Left cardiac atrium (tissue), 4 donors: ENCODE data around the gene HMGB1. TPM values are rescaled to one million over a fixed set of nuclear protein-coding genes. Genes with fewer than 3 reads are reported as not detected.
"Not testable (repeated sequence)": the region's sequence is repeated elsewhere in the genome, so short reads cannot be mapped to it uniquely, and the experiment has no call there.

Source experiments
- ATAC-seq, 2 donors: fragments of 200-7000 bp; cut with Tn5 transposase; one replicate each; pipeline ENCODE4 v1.9.1; 2020; ENCODE audit warnings: mild to moderate bottlenecking in 2 of 2, moderate library complexity in 2 of 2
- DNase-seq: peaks from one replicate; pipeline ENCODE4 v3.0.0-alpha.2; 2020
- intact Hi-C, 2 donors: fragments of 100-400 bp; cut with DNase I; formaldehyde crosslinking; loops; one replicate each; pipeline versions ENCODE4 v1.14.1 to v1.15.1; 2022 to 2023
- total RNA-seq, 2 donors: library from RNA; stranded (reverse); fragmentation: NEBNext Ultra II Directional; extraction: Animal tissue kit (Norgen Biotek cat#: 25700); gene quantifications; one replicate each; pipeline ENCODE4 v1.2.1, GENCODE V29; 2021
- donor health status: DM: no; HTN: yes; CAD: no.
- donor health status: DM: no; HTN: yes; CAD: no; lungs with severe emphysema.
- donor health status: DM: yes; HTN: yes; CAD: no.
- donor health status: Dilated cardiomyopathy.

HMGB1 gene
- total RNA-seq, 2 donors from 2014 or later, result 168 to 184 TPM

DNA sequence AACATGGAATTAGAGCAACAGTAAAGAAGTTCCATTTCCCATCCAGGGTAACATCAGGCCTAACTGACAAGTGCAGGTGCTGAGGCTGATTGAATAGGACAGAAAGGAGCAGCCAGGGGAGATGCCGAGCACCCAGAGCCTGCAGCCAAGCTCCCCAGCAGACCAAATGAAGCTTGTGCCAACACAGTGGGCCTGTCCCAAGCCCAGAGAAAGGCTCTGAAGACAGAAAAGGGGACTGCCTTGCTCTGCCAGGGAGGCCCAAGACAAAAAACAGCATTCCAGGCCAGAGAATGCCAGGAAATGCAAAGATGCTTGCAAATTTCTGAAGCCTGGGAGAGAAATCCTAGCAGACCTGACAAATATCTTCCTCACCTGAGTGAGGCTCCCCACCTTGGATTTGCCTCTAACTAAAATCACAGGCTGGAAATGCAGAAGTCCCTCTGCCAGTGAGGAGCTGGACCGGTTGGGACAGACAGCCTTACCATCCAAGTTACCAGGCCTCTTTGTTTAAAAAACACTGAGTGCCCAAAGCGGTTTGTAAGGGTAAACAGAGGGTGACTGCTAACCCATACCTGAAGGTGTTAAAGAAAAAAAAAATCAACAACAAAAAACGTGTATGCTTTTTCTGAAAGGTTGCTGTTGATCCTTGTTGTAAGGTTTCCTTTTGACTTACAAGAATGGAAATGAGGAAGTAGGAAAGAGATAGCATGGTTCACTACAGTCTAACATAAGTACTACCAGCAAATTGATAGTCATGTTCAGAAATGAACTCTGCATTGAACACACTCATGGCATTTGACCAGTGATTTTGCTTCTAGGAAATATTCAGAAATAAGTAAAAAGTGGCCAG is 11.8 kb upstream of the HMGB1 start:
- DNase-seq (no peak), ATAC-seq (no peak)

DNA sequence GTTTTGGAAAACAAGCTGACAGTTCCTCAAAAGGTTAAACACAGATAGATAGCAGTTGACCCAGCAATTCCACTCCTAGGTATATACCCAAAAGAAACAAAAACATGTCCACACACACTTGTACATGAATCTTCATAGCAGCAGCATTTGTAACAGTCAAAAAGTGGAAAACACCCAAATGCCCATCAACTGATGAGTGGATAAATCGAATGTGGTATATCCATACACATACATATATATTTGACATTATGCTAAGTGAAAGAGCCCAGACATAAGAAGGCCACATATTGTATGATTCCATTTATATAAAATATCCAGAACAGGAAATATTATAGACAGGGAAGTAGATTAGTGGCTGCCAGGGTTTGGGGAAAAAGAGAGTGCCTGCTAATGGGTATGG is 7.9 kb upstream of the HMGB1 start:
- DNase-seq, result no peak
- no peak for ATAC-seq
- intact Hi-C loops, result loop anchor here in 1 of 2 donors (10.0 kb wide), 1 partner anchor 331 kb away; no protein-coding TSS in a partner anchor

More for the DNA sequence above, 11.8 kb upstream of the HMGB1 start:
- intact Hi-C loops, result loop anchor here in 1 of 2 donors (10.0 kb wide), 1 partner anchor 327 kb away; no protein-coding TSS in a partner anchor

DNA sequence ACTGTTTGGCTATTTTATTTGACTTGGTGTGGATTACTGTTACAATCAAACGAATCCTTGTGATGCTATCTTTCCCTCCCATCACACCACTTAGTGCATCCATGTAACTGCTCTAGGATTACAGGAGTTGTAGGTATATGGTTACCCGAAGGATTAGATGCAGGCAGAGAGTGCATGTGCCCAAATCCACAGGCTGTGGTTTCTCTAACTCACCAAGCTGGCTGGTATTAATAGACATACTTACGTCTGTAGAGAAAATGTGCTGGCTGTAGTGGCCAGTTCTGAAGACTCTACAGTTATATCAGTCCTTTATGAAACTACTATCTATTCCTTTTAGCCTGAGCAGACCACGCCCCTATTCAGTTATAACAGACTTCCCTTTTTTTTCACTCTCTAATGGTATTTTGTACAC is 1.1 kb upstream of the HMGB1 start:
- DNase-seq (no peak), ATAC-seq (no peak)
- intact Hi-C loops, result loop anchor here in 1 of 2 donors (10.0 kb wide), 1 partner anchor 108 kb away; no protein-coding TSS in a partner anchor

DNA sequence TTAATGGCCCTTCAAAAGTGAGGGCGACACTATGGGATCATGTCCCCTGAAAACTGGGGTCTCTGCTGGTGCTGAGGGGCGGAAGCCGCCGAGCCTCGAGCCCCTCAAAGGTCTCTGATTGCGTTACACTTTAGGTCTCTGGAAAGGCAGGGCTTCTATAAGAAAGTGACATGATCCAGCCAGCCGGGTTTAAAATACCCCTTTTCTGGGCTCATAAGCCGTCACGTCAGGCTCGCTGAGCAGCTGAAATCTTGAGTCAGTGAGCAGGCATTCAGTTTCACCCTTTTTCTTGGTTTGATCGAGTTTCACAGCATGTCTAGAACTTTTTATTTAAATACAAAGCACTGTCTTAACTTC is 600 bp upstream of the HMGB1 start:
- no peak for ATAC-seq
- intact Hi-C loops, result loop anchor here in 1 of 2 donors (10.0 kb wide), 1 partner anchor 108 kb away; no protein-coding TSS in a partner anchor

DNA sequence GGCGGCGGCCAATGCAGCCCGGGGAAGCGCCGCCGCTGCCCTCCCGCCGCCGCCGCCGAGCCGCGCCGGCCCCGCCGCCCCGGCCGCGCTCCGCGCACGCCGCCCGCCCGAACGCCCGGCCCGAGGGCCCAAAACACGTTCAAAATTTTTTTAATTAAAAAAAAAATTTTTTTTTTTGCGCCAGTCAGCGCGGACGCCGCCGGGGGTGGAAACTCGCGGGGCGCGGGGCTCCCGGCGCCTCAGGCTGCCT is 468 bp downstream of the HMGB1 start:
- intact Hi-C loops, result loop anchor here in 1 of 2 donors (2.0 to 10.0 kb wide), 2 partner anchors 110 to 152 kb away; partner anchors contain the start of gene USPL1
- DNase-seq (no peak), ATAC-seq (no peak)

More for the DNA sequence above, 600 bp upstream of the HMGB1 start:
- DNase-seq, result no peak

DNA sequence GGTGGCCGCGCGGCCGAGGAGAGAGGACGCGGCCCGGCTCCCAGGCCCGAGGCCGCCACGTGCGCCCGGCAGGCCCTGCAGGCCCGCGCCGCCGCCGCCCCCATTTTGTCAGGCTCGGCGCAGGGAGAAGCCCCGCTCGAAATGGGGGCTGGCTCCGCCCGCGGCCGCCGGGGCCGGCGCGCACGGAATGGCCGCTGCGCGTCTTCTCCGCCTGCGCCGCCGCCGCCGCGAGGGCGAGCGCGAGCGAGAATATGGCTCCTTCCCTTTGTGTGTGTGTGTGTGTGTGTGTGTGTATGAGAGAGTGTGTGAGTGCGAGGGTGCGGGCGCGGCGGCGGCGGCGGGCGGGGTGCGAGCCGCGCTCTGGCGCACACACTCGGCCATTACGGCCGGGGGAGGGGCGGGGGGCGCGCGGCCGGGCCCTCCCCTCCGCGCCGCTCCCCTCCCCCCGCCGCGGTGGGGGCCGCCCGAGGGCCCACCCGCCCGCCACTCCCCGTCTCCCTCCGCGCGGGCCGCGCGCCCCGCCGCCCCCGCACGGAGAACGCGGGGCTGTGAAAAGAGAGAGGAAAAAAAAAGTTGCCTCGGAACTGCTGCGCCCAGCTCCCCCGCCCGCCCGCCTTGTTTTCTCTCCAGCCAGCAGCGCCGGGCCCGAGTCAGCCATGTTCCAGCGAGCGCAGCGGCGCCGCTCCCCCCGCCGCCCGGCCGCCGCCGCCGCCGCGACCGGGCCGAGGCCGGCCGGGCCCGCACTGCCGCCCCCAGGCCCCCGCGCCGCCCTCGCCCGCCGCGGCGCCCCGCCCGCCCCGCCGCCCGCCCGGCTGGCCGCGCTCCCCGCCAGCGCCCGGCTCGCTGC is 1.0 kb downstream of the HMGB1 start:
- peak; percentile 79 for DNase-seq
- intact Hi-C loops, result loop anchor here in 1 of 2 donors (2.0 to 10.0 kb wide), 4 partner anchors 57 to 207 kb away; partner anchors contain the start of gene USPL1
- ATAC-seq, result peak; percentile 66 to 78

DNA sequence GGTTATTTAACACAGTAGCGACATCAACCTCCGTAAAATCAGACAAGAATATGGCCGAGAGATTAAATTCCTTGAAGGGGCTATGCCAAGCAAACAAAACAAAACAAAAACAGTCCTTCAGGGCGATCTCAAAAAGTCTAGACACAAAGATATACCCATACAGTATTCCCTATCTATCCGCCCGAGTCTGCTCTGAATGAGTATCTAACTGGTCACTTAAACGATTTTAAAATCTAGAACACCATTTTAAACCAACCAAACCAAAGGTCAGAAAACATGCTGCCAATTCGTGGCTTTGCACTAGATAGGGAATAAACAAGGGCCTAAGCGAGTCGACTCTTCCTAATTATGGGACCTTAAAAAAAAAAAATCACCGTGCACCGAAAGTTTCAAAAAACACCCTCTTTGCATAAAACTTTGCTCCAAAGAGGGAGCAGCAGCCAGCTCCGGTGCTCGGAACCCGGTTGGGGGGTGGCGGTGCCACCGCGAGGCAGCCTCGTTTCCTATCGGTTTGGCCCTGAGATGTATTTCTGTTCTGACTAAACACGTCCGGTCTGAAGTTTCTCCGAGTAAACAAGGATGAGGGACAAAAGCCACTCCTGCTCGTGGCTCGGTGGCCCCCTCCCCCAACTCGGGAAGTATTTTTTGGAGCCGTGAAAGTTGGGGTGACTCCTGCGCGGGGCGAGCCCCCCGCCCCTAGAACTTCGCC is 1.8 kb downstream of the HMGB1 start:
- ATAC-seq (peak; percentile 11 to 20), DNase-seq (peak; percentile 70)
- intact Hi-C loops, result loop anchor here in 1 of 2 donors (2.0 to 10.0 kb wide), 4 partner anchors 57 to 207 kb away; partner anchors contain the start of gene USPL1

DNA sequence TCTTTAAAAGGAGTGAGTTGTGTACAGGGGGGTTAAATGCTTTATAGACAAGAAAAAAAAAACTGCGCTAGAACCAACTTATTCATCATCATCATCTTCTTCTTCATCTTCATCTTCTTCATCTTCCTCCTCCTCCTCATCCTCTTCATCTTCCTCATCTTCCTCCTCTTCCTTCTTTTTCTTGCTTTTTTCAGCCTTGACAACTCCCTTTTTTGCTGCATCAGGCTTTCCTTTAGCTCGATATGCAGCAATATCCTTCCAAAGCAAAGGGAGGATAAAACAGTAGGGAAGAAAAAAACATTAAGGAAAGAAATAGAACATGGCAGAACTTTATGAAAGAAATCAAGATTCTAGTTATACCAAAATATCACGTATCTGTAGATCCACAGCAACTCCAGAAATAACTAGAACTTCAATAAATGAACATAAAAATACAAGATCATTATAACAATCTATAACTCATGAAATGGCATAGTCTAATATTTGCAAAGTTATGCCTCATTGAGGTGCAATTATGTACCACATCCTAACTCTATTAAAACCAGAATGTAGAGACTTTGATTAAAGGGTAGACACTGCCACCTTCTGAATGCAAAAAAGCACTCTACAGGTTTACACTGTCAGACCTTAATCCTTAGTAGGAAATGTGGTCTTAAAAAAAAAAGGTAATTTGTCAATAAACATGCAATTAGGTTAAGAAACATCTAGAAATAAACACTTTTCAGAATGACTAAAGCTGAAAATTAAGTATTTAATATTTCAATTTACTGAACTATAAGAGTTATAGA is 4.3 kb downstream of the HMGB1 start:
- intact Hi-C loops, result loop anchor here in 1 of 2 donors (5.0 to 10.0 kb wide), 3 partner anchors 54 to 204 kb away; no protein-coding TSS in a partner anchor
- not testable (repeated sequence) for ATAC-seq, DNase-seq

DNA sequence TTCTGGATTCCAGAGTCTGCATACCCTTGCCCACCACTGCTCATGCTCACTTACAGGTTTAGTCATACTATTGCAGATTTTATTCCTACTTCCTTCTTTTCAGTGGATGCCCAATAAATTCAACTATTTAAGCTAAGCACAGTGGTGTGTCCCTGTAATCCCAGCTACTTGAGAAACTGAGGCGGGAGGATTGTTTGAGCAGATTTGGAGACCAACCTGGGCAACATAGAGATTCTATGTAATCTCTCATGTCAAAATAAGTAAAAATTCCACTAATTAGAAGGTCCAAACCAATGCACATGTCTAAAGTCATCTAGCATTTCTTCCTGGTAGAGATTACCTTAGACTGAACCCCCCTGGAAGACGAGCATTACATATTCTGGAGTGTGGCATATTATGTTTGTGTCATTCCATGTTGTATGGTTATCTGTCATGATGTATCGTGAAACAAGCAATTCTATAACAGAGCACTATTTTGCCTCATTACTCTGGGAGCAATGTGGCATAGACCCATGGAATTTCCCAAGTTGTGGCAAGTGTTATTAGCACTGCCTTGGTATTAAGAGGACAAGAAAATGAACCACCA is 8.3 kb downstream of the HMGB1 start:
- DNase-seq, result no peak
- intact Hi-C loops, result loop anchor here in 1 of 2 donors (5.0 kb wide), 1 partner anchor 325 kb away; no protein-coding TSS in a partner anchor

DNA sequence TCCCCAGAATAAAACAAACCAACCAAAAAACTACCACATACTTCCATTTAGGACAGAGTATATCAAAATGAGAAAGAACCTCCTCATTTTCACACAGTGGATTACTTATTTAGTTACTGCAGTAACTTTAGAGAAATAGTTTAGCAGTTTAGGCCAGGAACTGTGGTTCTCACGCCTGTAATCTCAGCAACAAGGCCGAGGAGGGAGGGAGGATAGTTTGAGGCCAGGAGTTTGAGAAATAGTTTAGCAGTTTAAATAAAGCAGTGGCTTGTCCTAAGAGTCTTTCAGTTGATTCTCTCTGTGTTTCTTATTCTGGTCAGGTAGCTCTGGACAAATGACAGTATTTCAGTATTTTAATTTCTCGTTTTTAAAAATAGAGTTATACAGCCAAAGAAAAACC is 9.4 kb downstream of the HMGB1 start:
- no peak for DNase-seq
- peak in 1 of 2 donors; percentile 55 for ATAC-seq
- intact Hi-C loops, result loop anchor here in 1 of 2 donors (5.0 kb wide), 1 partner anchor 324 kb away; no protein-coding TSS in a partner anchor

More for the DNA sequence above, 8.3 kb downstream of the HMGB1 start:
- no peak for ATAC-seq

DNA sequence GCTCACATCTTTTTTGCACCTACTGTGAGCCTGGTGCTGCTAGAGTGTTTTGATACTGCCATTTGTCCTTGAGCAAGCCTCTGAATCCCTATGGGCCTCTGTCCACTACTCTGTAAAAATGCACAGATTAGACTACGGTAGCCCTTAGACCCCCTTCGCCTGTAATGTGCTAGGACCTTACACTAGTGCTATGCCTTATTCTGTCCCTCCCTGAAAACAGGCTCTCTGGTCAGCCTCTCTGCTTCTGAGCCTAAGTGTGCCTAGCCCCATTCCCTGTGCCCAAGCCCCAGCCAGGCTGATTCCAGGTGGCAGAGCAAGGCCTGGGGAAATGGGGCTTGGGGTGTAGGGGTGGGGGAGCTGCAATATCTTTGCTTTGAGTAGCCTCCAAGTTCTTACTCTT is 10.7 kb downstream of the HMGB1 start:
- DNase-seq, result no peak
- intact Hi-C loops, result loop anchor here in 1 of 2 donors (5.0 kb wide), 1 partner anchor 323 kb away; no protein-coding TSS in a partner anchor
- no peak for ATAC-seq

DNA sequence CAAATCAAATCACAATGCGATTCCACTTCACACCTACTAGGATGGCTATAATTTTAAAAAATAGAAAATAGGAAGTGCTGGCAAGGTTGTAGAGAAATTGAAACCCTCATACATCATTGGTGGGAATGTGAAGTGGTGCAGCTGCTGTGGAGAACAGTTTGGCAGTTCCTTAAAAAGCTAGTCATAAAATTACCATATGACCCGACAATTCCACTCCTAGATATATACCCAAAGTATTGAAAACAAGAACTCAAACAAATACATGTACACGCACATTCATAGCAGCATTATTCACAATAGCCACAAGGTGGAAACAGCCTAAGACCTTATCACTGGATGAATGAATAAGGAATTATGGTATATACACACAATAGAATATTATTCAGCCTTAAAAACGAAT is 12.0 kb downstream of the HMGB1 start:
- DNase-seq (no peak), ATAC-seq (no peak)
- intact Hi-C loops, result no loop called here

DNA sequence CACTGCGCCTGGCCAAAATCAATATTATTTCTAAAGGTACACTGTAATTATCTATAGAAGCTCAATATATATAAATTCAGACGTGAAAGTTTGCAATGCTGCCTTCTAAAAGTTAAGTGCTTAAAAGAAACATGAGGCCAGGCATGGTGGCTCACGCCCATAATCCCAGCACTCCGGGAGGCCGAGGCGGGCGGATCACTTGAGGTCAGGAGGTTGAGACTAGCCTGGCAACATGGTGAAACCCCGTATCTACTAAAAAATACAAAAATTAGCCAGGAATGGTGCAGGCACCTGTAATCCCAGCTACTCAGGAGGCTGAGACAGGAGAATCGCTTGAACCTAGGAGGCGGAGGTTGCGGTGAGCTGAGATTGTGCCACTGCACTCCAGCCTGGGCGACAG is 14.3 kb downstream of the HMGB1 start:
- intact Hi-C loops, DNase-seq, ATAC-seq: not testable (repeated sequence)

DNA sequence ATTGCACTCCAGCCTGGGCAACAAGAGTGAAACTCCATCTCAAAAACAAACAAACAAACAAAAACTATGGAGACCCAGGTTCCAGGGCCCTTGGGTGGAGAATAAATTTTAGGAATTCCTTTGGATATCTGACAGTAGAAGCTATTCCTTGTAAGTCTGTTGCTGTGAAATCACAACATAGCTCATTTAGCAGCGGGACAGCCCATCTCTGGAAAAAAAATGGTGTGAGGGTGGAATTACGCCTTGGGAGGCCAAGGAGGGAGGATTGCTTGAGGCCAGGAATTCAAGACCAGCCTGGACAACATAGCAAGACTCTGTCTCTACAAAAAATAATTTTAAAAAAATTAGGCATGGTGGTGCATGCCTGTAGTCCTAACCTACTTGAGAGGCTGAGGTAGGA is 15.7 kb downstream of the HMGB1 start:
- DNase-seq, result no peak
- no peak for ATAC-seq
- intact Hi-C loops, result no loop called here

DNA sequence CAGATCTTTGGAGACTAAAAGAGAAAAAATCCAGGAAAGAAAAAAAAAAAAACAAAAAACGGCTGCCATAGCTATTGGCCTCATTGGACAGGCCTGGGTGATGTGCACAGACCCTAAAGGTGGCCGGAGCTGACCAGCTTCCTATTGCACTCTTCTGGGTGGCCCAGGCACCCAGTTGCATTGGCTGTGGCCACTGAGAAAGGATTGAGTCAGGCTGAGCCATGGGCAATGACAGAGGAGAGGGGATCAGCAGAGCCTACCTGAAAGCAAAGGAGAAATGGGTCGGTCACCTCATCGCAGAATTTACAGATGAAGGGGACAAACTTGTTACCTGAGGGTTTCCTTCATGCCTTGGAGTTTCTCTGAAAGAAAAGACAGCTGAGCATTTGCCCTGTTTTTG is 17.3 kb downstream of the HMGB1 start:
- DNase-seq (no peak), ATAC-seq (no peak)
- intact Hi-C loops, result no loop called here

DNA sequence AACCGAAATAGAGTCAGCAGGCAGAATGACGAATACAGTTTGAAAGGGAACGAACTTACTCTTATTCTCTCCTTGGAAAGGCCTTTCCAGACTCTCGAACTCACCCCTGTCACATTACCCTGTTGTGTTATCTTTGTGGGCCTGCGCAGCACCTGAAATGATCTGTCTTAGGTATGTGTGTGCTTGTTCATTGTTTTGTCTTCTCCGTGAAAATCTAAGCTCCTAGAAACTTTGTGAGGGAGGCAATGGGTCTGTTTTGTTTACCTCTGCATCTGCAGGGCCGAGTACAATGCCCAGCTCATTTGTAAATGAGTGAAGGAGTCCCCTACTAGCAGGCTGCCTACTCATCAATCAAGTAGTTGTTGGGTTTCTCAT is 19.6 kb downstream of the HMGB1 start:
- intact Hi-C loops, result no loop called here
- DNase-seq, result no peak

DNA sequence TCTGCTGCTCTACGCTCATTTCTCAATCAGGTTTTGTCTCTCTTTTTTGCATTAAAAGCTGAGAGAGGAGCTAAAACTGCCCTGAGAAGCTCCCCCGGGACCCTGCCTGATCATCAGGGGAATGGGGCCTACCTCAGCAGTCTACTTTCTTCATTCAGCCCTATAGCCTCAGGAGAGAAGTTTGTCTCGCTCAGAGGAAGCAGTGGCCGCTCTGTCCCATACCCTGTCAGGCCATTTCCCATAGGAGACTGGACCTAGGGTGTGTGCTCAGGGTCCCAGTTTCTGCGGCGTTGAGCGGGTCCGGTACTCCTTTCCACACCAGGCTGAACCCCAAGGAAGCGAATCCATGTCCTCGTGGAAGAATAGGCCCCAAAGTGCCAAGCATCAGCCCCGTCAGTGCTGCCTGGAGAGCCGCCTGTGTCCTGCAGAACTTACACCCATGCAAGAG is 21.8 kb downstream of the HMGB1 start:
- ATAC-seq (no peak), DNase-seq (no peak)
- intact Hi-C loops, result no loop called here

More for the DNA sequence above, 19.6 kb downstream of the HMGB1 start:
- no peak for ATAC-seq

DNA sequence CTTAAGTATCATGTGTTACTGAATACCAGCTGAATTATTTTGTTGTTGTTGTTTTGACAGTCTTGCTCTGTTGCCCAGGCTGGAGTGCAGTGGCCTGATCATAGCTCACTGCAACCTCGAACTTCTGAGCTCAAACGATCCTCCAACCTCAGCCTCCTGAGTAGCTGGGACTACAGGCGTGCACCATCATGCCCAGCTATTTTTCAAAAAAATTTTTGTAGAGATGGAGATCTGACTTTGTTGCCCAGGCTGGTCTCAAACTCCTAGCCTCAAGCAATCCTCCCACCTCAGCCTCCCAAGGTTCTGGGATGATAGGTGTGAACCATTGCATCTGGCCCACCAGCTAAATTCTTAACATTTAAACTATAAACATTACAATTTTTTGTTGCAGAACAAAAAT is 22.2 kb downstream of the HMGB1 start:
- intact Hi-C loops, ATAC-seq, DNase-seq: not testable (repeated sequence)
